HG03469 (cell line): ENCODE measurements around the gene TPD52L1.

Source experiments
- ATAC-seq: cut with Tn5 transposase; IDR thresholded peaks from one replicate; pipeline ENCODE4 v1.9.1; 2021; ENCODE audit warnings: mild to moderate bottlenecking, moderate library complexity, moderate number of reproducible peaks; ENCODE audit not compliant: unreplicated experiment

The TPD52L1 gene

DNA sequence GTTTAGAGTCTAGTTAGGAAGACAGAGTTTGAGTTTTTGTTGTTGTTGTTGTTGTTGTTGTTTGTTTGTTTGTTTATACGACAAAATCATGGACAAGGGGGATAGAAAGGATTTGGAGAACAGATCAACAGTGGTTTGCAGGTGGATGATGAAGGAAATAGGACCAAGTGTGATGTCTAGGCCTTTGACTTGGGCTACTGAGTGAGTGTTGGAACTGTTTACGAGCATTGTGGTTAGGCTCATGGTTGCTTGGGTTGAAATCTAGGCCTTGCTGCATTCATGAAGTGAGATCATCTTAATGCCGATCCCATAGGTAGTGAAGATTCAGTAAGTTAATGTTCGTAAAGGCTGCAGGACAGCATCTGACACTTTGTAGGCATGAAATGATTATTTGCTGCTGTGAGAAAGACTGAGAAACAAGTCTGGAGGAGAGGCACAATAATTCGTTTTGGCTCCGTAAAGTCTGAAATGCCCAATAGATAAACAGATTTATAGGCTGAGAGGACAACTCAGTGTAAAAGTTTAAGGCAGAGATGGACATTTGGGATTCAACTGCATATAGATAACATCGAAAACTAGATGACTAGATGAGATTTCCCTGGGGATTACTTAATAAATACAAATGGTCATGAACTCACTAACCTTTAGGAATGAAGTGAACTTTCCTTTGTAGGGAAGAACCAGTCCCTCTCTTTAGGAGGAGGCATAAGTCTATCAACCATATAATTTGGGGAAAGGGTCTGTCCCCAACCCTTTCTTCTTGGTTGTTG, 78.2 kb downstream of the TPD52L1 start:
- no peak for ATAC-seq

DNA sequence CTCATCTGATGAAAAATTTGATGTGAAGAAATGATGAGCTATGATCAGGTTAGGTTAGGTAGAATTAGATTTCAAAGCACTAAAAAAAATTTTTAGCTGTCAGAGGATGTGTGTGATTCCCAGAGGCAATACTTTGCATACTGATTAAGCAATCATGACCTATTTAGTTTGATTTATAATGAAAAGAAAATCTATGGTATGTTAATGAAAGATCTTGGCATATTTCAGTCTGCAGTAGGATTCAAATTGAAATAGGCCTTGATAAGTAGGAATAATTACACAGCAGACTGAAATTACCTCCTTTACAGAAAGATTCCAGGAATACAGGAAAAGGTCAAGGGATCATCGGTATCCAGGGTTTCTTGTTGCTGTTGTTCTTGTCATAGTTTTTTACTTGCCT, 78.9 kb downstream of the TPD52L1 start:
- no peak for ATAC-seq

DNA sequence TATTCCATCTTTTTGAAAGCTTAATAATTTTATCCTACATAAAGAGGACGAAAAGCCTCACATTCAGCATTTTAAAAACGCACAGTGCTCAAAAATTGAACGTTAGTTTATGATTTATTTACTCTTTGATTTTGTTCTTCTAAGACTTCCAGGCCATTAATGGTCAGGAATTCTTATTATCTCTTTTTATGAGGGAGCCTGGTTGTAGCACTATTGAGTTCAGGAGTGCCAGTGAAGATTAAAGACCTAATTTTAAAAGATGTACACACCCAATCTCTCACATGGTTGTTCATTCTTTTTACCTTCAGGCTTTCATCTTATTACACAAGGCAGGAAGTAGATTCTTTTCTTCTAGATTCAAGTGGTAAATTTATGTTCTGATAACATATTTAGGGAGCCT, 79.6 kb downstream of the TPD52L1 start:
- ATAC-seq: no peak

DNA sequence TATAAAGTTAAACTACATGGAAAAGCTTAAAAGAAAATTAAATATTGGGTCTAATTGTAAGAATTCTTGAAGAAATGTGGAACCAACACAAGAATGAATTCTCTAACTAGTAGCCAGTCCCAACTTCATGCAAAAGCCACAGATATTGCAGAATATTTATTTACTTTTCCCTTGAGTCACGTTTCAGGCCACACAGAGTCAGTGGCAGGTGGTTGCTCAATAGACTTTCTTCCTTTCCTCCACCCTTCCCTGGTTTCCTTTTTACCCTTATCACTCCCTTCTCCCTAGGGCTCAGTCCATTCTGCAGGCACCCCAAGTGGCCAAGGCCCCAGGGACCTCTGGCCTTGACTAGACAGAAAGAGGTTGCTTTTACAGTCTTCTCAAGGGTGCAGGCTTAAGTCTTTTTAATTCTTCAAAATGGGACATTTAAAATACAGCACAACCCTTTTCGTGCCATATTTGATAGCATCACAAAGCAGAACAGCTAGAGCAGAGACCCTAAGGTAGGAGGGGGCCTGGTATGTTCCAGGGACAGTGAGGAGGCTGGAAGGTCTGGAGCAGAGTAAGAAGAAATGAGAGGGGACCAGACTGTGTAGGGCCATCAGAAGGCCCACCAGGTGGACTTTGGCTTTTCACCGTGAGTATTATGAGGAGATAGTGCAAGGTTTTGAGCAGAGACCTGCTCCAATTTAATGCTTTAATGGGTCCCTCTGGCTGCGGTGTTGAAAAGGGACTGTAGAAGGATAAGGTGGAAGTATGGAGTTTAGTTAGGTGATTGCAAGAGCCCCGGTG, 83.2 kb downstream of the TPD52L1 start:
- no peak for ATAC-seq

DNA sequence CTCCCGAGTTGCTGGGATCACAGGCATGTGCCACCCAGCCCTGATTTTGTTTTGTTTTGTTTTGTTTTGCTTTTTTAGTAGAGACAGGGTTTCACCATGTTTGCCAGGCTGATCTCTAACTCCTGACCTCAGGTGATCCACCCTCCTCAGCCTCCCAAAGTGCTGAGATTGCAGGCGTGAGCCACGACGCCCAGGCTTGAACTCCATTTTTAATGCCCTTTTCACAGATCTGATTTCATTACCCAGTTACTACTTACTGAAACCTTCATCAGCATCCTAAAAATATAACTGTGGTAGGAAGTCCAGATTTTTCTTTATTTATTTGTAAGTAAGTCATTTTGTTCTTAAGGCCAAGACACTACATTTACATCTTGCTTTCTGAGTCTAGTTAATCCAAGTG, 84.2 kb downstream of the TPD52L1 start:
- ATAC-seq: no peak

DNA sequence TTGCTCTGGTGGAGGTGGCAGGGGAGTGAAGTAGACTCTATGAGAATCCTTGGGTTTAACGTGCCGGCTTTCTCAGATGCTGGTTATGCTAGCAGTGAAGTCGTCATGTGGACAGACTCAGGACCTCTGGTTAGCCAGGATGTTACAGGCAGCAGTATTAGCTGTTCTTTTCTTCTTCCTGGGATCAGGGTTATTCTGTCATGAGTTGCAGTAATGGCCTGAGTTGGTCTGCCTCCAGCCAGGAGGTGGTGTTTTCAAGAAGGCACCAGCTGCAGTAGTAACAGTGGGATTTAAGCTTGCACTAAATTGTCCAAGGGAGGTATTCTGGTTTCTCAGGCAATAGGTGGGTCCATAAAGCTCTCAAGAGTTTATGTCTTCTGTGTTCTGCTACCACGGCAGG, 91.5 kb downstream of the TPD52L1 start:
- ATAC-seq: no peak

DNA sequence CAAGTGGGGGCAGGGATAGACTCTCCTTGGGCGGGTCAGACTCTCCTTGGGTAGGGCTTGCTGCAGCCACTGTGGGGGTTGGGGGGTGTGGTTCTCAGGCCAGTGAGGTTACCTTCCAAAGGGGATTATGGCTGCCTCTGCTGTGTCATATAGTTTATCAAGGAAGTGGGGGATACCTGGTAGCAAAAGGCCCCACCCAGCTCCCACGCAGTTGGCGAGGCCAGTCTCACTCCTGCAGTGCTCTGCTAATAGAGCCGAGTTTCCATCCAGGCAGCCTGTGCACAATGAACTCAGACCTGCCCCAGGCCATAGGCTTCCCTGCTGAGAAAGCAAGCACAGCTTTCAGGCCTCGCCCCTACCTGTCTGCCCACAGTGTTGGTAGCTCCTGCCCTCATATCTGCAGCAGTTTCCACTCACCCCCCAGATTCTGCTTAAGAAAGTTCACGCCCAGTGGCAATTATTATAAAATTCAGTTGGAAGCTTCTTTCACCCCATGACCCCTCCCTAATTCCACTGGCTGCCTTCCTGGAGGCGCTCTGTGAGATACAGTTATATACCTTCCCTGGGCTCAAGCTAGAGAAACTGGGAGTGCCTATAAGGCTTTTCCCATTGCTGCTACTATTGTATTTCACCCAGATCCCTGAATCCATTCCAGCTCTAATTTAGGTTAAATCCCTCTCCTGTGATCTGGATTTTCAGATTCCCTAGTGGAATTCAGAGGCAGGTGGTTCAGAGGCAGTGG, 92.1 kb downstream of the TPD52L1 start:
- ATAC-seq: no peak

DNA sequence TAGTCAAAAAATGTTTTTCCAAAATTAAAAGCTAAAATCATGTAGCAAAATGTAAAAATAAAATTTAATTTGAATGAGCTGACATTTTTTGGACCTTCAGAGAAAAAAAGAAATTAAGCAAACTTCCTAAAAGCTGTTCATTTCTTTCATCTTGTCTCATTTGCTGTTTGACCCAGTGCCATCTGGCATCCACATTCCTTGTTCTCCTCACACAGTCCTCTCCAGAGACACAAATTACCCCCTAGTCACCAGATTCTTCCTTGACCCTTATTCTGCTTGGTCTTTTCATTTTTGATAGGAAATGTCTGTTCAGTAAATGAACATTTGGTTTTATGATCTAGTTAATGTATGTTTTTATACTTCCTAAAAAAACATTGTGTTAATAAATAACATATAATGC, 93.0 kb downstream of the TPD52L1 start:
- no peak for ATAC-seq

DNA sequence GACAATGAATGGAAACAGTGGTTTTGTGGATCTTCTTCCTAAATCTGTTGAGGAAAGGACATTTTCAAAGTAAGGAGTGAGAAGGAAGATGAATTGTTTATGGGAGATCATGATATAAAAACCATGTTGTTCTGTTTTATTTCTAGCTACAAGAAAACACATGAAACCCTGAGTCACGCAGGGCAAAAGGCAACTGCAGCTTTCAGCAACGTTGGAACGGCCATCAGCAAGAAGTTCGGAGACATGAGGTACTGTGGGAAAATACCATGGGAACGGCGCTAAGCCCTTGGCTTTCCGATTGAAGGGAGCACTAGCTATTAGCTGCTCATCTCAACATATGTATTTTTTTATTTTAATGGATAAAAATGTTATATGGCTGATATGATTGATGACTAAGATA, 94.6 kb downstream of the TPD52L1 start:
- ATAC-seq: no peak

DNA sequence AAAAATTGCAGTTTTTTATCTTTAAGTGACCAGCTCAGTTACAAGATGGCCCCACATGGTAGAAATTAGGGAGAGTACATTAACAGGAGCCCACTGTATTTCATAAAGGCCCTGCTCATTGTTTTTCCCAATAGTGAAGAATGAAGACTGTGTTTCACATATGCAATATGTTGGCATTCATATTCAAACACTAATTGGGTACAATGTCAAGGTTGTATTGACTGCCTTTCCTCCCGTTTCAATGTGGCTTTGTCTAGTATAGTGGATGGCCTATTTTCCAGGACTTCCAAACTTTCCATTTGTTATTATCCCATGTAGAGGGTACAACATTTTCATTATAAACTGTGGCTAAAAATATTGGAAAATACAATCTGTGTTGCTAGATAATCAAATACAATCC, 96.9 kb downstream of the TPD52L1 start:
- ATAC-seq: no peak

DNA sequence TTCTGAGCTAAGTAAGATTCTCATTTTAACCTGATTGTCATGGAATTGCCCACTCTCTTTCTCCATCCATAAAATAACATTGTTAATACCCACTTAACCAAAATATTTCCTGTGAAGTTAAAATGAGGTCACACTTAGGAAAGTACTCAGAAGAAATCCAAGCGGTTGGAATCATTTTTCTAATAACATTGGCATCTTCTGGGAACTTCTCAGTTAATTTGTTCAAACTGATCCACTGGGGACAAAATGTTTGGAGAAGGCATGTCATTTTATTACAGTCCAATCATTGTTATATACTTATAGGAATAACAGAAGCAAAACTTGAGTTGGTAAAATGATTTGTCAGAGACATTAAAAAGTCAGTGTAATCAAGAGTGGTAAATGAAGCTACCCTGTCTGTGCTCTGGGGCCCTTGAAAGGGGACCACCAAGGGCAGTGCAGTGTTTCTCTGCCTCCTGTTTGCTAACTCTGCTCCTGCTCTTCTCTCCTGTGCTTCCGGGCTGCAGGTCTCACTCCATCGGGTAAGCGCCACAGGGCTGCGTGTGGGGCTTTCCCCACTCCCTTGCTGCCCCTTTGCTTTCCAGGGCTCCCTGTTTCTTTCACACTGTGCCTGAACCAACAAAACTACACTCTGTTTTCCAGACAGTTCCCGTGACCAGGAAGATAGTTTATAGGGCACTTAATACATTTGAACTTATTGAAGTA, 98.1 kb downstream of the TPD52L1 start:
- ATAC-seq: no peak

DNA sequence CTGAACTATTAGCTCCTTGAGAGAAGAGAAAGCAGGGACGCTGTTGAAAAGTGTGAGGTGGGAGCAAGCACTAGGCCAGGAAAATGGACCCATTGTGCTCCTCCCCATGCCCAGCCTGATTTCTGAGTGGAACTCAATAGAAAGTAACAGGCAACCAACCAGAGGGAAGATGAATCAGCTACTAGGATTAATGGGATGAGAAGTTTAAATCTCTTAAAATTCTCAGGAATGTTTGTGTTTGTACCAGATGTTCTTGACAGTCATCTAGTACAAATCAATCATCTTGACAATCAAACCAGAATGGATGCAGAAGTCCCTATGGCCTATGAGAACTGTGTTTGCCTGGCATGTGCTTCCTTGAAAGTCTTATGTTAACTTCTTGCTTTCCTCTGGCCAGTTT, 99.3 kb downstream of the TPD52L1 start:
- no peak for ATAC-seq

DNA sequence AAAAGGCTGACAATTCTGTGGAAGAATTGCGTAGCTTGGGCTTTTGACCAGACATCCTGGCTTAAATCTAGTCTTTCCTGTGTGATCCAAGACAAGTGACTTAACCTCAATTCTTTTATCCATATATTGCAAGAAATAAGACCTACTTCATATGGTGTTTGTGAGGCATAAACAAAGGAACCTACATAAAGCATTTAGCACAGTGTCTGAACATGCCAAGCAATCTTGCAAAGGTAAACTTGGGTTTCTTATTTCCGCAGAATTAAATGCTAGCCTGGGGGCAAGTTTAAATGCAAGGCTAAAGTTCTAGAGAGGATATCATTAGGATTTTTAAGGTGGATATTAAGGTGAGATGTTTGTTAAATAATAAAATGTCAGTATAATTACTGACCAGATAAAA, 100.3 kb downstream of the TPD52L1 start:
- no peak for ATAC-seq

DNA sequence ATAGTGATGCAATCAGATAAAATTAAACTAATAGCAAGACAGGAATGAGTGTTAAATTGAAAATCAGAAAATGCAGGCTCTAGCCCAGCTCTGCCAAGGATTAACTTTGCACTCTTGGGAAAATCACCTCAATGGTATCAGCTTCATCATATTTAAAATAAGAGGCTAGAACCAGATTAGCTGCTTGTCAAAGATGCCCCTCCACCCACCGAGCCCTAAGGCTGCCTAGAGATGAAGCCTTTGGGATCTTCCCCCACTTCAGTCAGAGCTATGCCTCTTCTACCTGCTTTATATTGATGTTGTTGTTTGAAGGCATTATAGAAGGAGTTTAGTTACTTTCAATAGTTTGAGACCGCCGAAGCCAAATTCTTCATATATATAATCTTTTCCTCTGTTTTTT, 100.7 kb downstream of the TPD52L1 start:
- no peak for ATAC-seq

DNA sequence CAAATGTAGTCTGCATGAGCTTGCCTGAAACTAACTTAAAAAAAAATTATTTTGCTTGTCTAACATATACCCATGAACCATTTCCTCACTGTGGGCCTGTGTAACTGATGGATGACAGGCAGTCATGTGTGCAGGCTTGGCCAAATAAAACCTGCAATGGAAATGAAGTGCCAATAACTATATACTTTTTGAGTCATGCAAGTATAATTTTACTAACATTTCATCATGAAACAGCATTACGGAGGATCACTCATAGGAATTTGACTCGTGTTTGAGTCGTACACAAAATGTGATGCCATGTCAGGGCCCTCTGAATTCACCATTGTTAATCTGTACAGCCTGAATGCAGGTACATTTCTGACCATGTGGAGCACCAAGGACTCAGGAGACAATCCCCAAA, 101.6 kb downstream of the TPD52L1 start:
- no peak for ATAC-seq

DNA sequence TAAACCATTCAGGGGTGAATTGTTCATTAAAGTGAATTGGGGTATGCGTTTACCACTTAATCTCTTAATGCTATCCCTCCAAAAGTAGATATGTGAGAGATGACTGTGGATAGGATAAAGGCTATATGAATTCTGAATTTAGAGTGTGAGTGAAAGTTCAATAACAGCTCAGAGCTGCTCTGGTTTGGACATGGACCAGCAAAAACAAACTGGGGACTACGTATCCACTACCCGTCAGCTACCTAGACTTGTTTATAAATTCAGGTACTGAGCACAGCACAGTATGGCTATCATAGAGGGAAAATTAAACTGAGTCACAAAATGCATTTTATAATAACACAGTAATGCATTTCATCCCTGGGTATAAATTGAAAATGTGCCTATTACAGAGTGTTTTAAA, 103.8 kb downstream of the TPD52L1 start:
- no peak for ATAC-seq

DNA sequence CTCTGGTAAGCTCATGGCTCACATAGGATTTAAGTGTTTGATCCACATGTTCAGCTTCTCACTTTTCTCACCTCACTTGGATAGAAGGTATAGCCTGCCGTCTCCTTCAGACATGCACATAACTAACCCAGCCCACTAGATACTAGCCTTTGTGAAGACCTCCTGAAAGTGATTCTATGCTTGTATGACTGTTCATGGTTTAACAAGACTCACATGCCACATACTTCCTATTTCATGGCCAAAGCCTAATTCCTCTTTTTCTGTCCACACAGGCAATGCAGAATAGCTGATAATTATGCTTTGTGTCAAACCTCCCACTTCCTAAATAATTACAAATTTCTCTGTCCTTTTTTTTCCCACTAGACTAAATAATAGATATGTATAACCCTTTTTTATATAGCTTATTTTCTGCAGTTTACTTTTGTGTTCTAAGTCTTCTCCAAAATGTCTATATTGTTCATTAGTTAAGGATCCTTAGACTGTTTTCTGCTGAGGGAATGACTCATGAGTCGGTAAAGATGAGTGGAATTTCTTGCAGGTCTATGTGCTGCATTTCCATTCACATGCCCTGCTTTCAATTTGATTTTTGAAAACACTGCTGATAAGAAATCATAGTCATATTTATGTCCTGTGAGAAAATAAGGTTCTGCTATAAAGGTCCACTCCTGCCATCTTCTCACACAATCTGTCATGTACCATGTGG, 105.2 kb downstream of the TPD52L1 start:
- no peak for ATAC-seq

DNA sequence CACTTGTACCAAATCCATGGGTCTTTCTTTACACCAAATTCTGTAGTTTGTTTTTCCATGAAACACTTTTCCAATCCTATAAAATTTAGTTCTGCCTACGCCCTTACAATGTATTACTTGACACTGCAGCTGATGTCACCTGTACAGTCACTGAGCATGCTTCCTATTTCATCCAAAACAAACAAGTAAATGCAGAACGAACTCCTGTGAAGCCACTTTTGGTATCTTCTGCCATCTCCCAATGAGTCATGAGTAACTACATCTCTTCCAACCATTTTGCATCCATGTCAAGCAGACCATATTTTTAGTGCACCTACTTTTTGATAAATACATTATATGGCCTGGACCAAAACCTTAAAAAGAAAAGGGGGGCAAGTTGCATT, 105.8 kb downstream of the TPD52L1 start:
- no peak for ATAC-seq

DNA sequence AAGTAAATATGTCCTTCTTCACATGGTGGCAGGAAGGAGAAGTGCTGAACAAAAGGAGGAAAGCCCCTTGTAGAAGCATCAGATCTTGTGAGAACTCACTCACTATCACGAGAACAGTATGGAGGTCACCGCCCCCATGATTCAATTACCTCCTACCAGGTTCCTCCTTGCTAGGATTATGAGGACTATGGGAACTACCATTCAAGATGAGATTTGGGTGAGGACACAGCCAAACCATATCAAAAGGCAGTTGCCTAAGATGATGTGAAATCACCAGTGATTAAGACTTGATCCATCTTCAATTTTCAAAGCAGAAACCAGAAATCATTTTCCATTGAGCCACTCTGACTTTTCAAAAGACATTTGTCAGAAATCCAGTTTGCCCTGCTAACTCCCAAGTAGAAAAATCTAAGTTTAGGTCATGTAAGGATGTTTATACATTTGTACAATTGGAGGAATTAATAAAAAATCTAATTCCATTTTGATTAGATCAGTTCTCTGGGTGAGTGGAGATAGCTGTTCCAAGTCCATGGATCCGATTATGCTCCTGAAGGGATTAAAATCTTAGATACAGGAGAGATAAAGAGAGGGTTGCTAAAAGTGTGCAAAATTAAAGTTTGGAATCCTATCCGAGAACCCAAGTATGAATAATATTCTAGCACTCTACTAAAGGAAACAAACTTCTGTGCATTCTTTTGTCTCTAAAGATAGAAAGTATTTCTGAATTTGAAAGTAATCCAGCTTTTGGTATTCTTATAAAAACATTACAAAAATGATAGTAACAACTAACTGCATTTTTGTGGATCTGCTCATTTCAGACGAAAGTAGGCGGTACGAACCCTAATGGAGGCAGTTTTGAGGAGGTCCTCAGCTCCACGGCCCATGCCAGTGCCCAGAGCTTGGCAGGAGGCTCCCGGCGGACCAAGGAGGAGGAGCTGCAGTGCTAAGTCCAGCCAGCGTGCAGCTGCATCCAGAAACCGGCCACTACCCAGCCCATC, 108.7 kb downstream of the TPD52L1 start:
- ATAC-seq: no peak
